HG03571 (cell line): ENCODE data around the gene NR5A1.

Experiments used
- ATAC-seq: cut with Tn5 transposase; IDR thresholded peaks from one replicate; pipeline ENCODE4 v1.9.1; 2021; ENCODE audit not compliant: unreplicated experiment

Gene NR5A1

GRCh38 chr9:124485201-124485600 is 22.0 kb downstream of the NR5A1 start:
- no peak for ATAC-seq

DNA sequence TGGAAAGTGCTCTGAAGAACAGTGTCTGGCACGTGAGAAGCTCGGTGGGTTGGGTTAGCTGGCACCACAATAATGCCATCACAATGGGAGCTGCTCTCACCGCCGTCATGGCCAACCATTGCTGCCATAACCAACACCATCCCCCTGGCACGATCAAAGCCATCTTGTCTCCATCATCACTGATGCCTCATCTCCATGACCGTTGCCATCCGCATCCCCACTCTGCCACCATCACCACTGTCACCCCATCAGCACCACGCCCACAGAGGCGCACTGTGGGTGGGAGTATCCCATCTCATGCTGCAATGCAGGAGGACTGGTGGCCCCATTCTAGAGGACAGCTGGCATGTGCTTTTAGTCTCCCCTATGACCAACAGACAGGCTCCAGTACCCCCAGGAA is 23.7 kb downstream of the NR5A1 start:
- no peak for ATAC-seq

- no peak for ATAC-seq
These were observed 24.7 kb downstream of the NR5A1 start for GRCh38 chr9:124482431-124483031.

GRCh38 chr9:124481115-124481514 is 26.1 kb downstream of the NR5A1 start:
- ATAC-seq = no peak

DNA sequence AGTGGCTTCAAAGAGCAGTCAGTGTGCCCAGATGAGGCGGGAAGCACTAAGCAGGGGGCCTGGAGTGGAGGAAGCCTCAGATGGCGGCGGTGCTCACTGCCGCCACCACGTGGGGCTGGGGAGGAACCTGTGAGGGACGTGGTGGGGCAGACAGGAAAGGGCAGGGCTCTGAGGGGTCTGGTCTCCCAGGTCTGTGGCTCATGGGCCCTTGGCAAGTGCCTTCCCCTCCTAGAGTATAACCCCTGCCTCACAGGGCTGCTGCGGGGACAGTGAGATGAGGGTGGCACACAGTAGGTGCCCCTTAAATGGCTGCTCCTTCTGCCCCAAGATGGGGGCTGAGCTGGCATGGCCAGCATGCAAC is 26.6 kb downstream of the NR5A1 start:
- no peak for ATAC-seq

- no peak for ATAC-seq
These were observed 27.1 kb downstream of the NR5A1 start for GRCh38 chr9:124479947-124480620.

DNA sequence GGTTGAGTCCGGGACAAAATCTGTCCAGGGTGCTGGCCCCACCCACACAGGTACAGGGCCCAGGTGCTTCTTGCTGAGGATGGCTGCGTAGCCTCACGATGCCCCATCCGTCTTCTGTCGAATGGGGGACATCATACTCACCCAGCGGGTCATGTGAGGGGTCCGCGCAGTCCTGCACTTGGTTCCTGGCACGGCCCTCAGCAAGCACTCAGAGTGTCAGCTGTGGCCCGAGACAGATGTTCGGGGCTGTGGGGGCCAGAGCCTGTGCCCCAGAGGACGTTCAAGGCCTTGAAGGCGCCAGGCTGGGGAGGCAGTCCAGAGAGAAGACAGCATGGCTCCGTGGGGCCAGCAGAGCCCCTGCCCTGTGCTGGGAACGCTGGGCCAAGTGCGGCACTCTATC is 27.8 kb downstream of the NR5A1 start:
- ATAC-seq = no peak

GRCh38 chr9:124478354-124478753 is 28.8 kb downstream of the NR5A1 start:
- no peak for ATAC-seq

DNA sequence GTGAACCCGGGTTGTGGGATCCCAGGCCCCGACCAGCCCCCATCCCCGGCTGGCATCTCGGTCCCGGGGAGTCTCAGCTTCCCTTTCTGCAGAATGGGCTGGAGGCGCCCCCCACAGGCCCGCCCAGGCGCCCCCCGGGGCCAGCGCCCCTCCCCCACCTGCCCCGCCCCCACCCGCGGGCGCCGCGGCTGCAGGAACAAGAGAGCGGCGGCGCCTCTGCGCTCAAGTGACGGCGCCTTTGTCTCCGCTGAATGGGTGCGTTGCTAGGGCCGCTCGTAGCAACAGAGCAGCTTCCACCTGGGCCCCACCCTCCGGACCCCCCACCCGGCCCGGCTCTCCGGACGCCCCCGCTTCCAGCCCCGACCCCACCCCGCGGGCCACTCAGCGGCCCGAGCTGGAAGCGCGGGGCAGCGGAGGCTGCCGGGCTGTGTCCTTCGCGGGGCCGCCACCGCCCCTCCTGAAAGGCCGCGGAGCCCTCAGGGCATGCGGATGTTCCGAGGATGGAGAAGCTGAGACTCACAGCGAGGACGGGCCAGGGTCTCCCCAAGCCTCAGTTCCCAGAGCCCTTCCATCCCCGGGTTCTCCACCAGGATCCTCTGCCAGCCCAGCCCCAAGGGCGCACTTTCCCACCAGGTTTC is 29.4 kb downstream of the NR5A1 start:
- ATAC-seq = no peak

GRCh38 chr9:124477211-124477647 is 30.0 kb downstream of the NR5A1 start:
- no peak for ATAC-seq

DNA sequence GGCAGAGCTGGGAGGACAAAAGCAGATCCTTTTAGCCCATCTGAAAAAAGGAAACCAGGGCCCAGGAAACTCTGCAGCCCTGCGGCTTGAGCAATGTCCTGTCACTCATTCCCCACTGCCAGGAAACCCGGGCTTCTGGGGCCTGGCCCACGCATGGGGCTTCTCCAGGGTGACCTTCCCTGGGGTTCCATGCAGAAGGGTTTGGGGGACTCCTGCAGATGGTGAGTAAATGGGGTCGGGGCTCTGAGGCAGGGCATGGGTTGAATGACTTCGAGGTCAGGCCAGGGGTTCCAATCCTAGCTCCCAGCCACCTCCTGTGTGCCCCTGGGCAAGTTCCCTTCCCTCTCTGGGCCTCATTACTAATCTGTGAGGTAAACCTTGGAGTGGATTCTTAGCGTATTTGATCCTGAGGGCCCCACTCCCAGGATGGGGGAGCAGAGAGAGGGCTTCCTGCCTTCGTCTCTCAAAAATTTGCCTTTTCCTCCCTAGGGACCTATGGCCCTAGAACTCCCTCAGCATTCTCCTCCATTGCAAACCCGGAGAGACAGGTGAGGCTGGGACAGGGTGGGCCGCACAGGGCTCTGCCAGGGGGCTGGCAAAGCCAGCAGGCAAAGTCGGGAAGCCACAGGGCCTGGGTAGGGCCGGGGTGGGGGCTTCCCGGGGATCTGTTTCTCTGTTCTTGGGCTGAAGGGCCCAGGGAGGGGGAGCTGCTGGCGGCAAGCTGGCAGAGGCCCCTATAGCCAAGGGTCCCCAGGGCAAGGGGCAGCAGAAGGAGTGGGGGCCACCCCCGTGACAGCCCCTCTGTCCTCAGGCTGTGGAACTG is 31.1 kb downstream of the NR5A1 start:
- ATAC-seq = no peak

GRCh38 chr9:124475158-124475867 is 31.9 kb downstream of the NR5A1 start:
- no peak for ATAC-seq

GRCh38 chr9:124474151-124474550 is 33.0 kb downstream of the NR5A1 start:
- ATAC-seq = no peak

DNA sequence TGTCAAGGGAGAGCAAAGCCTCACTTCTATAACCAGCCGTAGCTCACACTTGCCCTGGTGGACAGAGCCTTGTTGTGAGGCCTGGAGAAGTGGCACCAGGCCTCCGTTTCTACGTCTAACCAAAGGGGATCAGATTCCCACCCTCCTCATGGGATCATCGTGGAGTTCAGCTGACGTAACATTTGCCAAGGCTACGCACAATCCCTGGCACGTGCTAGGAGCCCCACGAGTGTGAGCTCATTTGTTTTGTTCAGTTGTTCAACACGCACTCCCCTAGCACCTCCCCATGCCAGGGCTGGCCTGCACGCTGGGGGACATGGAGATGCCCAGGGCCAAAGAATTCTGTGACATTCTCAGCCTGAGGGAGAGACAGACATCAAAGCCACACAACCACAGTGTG is 33.9 kb downstream of the NR5A1 start:
- no peak for ATAC-seq

DNA sequence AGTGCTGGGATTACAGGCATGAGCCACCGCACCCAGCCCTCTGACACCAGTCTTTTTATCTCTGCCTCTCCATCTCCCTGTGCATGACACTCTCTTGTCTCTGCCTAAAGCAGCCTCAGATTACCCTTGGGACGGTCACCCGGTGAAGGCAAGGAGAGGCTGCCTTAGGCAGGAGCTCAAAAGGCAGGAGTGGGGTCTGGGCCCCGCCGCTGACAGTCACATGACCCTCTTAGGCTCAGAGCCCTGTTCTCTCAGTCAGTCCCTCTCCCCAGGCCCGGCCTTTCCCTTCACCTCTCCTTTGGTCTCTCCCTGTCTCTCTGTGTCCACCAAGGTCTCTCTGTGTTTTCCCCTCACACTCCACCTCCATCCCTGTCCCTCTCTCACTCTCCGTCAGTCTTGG is 34.4 kb downstream of the NR5A1 start:
- no peak for ATAC-seq

DNA sequence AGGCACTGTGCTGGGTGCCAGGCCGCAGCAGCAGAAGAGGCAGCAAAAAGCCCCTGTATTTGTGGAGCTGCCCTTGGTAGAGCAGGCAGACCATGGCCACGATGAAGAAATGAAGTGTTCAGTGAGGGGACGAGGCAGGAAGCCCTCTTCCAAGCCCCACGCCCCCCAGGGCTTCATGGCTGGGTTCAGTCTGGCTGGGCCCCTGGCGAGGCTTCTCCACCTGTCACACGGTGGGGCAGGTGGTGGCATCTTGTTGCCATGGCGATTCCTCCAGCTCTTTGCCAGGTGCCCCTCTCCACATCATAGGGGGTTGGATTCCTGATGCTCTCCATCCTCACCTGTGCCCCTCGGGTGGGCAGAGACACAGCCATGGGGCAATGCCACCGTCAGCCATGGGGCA is 35.4 kb downstream of the NR5A1 start:
- no peak for ATAC-seq

- ATAC-seq = no peak
These were observed 36.5 kb downstream of the NR5A1 start for GRCh38 chr9:124470726-124471125.

DNA sequence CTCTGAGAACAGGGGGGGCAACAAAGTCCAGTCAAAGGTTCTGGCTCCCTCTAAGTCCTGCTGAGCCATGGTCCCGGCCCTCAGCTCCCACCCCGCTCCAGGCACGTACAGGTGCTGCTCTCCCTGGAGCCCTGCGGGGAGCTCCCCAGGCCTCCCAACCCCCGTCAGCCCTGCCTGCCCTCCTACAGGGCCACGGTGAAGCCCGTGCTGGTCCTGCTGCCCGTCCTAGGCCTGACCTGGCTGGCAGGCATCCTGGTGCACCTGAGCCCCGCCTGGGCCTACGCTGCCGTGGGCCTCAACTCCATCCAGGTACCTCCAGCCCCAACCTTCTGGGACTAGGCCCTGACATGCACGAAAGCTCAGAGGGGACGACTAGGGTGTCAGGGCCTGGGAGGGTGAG is 36.9 kb downstream of the NR5A1 start:
- no peak for ATAC-seq

DNA sequence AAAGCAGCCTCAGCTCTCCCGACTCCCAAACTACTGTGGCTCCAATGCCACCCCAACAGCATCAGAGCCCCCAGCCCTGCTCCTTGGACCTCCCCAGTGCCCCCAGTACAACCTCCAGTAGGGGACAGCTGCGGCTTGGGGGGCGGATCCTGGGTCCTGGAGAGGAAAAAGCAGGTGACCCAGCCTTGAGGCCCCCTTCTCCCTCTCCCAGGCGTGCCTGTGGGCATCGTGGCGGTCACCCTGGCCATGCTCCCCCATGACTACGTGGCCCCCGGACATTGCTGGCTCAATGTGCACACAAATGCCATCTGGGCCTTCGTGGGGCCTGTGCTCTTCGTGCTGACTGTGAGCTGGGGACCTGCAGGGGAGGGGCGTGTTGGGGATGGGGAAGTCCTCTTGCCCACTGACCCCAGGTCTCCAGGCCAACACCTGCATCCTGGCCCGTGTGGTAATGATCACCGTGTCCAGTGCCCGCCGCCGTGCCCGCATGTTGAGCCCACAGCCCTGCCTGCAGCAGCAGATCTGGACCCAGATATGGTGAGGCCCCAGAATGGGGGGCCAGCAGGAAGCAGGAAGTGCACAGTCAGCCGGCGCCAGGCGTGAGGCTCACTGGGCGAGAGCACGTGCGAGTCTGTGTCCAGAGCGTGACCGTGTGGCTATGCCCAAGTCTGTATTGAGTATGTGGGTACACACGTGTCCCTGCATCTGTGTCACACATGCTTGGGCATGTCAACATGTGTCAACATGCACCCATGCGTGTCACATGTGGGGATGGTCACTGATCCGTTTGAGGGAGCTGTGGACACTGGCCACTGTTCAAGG is 38.0 kb downstream of the NR5A1 start:
- no peak for ATAC-seq

DNA sequence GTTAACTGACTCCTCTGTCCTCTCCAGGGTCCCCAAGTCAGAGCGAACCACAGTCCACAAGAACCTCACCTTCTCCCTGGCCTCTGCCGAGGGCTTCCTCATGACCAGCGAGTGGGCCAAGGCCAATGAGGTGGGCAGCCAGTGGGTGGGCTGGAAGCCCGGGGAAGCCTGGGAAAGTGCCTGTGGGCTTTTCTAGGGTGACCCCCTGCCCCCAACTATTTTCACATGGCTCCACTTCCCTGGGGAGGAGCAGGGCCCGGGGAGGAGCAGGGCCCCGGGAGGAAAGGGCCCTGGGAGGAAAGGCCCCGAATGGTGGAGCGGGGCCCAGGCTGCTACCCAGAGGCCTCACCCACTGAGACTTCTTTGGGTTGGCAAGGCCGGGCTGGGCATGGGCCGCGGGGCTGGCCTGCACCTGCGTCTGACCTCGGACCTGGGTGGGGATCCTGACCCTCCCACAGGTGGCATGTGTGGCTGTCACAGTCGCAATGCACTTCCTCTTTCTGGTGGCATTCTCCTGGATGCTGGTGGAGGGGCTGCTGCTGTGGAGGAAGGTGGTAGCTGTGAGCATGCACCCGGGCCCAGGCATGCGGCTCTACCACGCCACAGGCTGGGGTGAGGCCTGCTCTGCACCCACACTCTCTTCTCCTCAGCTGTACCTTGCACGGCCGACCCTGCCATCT is 39.0 kb downstream of the NR5A1 start:
- ATAC-seq = no peak
